ENCODE data around the gene TRPC3. TPM values are rescaled to one million over a fixed set of nuclear protein-coding genes. Genes with fewer than 3 reads are reported as not detected.

TRPC3 gene
- total and polyA plus RNA-seq, 2 donors (not counting 1 experiment from before 2014, with no cell fraction given) = 1.2 to 2.3 TPM

DNA sequence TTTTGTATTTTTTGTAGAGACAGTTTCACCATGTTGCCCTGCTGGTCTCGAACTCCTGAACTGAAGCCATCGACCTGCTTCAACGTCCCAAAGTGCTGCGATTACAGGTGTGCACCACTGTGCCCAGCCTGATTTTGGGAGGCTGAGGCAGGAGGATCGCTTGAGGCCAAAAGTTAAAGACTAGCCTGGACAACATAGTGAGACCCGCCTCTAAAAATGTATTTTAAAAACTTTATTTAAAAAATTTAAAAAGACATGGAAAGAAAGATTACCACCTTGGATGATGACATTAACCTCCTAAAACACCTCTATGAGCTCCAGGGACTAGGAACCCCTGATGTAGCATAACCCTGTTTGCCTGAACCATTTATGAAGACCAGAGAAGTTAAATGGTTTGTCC lies 75.8 kb downstream of the TRPC3 start:
- no peaks in the 10 kb centered on the region for H4K20me1 ChIP-seq (ENCODE audit: control insufficient read depth, extremely low read depth, insufficient read depth, low read length)
- no peak overlapping the region for H2AFZ ChIP-seq (ENCODE audit: low read length)
- no peak for TF ChIP-seq EZH2 (IDR thresholded peaks at IDR 0.05; ENCODE audit: low read length, missing control alignments)
- TF ChIP-seq, protein P1, sequence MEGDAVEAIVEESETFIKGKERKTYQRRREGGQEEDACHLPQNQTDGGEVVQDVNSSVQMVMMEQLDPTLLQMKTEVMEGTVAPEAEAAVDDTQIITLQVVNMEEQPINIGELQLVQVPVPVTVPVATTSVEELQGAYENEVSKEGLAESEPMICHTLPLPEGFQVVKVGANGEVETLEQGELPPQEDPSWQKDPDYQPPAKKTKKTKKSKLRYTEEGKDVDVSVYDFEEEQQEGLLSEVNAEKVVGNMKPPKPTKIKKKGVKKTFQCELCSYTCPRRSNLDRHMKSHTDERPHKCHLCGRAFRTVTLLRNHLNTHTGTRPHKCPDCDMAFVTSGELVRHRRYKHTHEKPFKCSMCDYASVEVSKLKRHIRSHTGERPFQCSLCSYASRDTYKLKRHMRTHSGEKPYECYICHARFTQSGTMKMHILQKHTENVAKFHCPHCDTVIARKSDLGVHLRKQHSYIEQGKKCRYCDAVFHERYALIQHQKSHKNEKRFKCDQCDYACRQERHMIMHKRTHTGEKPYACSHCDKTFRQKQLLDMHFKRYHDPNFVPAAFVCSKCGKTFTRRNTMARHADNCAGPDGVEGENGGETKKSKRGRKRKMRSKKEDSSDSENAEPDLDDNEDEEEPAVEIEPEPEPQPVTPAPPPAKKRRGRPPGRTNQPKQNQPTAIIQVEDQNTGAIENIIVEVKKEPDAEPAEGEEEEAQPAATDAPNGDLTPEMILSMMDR (conservative IDR thresholded peaks at IDR 0.05 in 1 of 2, IDR thresholded peaks at IDR 0.05 in 1 of 2; ENCODE audit: low read depth in 1 of 2, low read length in 2 of 2) = no peak
- H3K4me1 ChIP-seq (ENCODE audit: control insufficient read depth, extremely low read depth, insufficient read depth, low read length) = no peaks in the 10 kb centered on the region
- H3K36me3 ChIP-seq (ENCODE audit: control insufficient read depth, insufficient read depth, low read length) = no peaks in the 10 kb centered on the region
- no peaks in the 10 kb centered on the region for H3K27me3 ChIP-seq (ENCODE audit: control insufficient read depth, insufficient read depth, low read length)
- no peaks in the 10 kb centered on the region for H3K79me2 ChIP-seq (ENCODE audit: control insufficient read depth, insufficient read depth, low read length)
- no peaks in the 10 kb centered on the region for H3K9me3 ChIP-seq (ENCODE audit: control insufficient read depth, insufficient read depth, low read depth, low read length)
- H3K4me3 ChIP-seq (replicated peaks in 1 of 4; ENCODE audit: control extremely low read depth in 1 of 4, insufficient read depth in 1 of 4, low read depth in 3 of 4, low read length in 4 of 4) = no peak overlapping the region
- H3K9ac ChIP-seq (ENCODE audit: insufficient read depth, low read length) = no peak overlapping the region
- no peak for DNase-seq (ENCODE audit: low read depth in 2 of 2)
- H3K27ac ChIP-seq (ENCODE audit: insufficient read depth, low read length) = no peak overlapping the region
- H3K4me2 ChIP-seq (ENCODE audit: extremely low read depth, insufficient read depth, low read length) = no peak overlapping the region

DNA sequence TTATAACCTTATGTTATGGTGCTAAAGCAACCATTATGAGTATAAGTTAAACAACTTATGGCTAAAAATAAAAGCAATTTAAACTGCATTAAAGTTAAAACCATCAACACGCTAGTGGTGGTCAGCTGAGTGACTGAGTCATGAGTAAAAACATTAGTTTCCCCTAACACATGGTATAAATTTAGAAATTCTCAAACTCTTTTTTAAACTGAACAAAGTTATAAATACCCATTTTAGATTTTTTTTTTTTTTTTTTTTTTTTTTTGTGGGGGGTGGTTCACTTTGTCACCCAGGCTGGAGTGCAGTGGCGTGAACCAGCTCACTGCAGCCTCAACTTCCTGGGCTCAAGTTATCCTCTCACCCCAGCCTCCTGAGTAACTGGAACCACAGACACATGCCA lies 76.2 kb downstream of the TRPC3 start:
- H3K79me2 ChIP-seq (ENCODE audit: control insufficient read depth, insufficient read depth, low read length) = no peaks in the 10 kb centered on the region
- no peak overlapping the region for H3K4me2 ChIP-seq (ENCODE audit: extremely low read depth, insufficient read depth, low read length)
- H3K9ac ChIP-seq (ENCODE audit: insufficient read depth, low read length) = no peak overlapping the region
- TF ChIP-seq, protein P1 (conservative IDR thresholded peaks at IDR 0.05 in 1 of 2, IDR thresholded peaks at IDR 0.05 in 1 of 2; ENCODE audit: low read depth in 1 of 2, low read length in 2 of 2) = no peak
- TF ChIP-seq EZH2 (IDR thresholded peaks at IDR 0.05; ENCODE audit: low read length, missing control alignments) = no peak
- no peaks in the 10 kb centered on the region for H3K4me1 ChIP-seq (ENCODE audit: control insufficient read depth, extremely low read depth, insufficient read depth, low read length)
- no peaks in the 10 kb centered on the region for H4K20me1 ChIP-seq (ENCODE audit: control insufficient read depth, extremely low read depth, insufficient read depth, low read length)
- H3K4me3 ChIP-seq (replicated peaks in 1 of 4; ENCODE audit: control extremely low read depth in 1 of 4, insufficient read depth in 1 of 4, low read depth in 3 of 4, low read length in 4 of 4) = no peak overlapping the region
- no peaks in the 10 kb centered on the region for H3K9me3 ChIP-seq (ENCODE audit: control insufficient read depth, insufficient read depth, low read depth, low read length)
- H2AFZ ChIP-seq (ENCODE audit: low read length) = no peak overlapping the region
- no peak overlapping the region for H3K27ac ChIP-seq (ENCODE audit: insufficient read depth, low read length)
- no peaks in the 10 kb centered on the region for H3K27me3 ChIP-seq (ENCODE audit: control insufficient read depth, insufficient read depth, low read length)
- DNase-seq (ENCODE audit: low read depth in 2 of 2) = no peak
- H3K36me3 ChIP-seq (ENCODE audit: control insufficient read depth, insufficient read depth, low read length) = no peaks in the 10 kb centered on the region

DNA sequence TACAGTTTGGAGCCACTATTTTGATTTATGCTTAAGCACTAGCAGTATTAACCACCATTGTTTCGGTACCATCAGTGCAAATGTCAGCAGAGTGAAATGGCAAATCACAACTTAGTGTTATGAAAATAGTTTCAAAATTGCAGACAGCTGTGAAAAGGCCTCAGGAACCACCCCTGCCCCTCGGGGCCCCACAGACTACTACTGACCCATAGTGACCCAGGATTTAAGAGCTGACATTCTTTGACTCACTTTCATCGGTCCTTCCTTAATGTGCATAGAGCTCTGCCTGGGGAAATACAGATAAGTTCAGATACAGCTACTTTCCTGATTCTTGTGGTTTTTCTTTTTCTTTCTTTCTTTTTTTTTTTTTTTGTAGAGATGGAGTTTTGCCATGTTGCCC lies 78.3 kb downstream of the TRPC3 start:
- H2AFZ ChIP-seq (ENCODE audit: low read length) = peak overlapping the region; percentile 4
- DNase-seq (ENCODE audit: low read depth in 2 of 2) = no peak
- TF ChIP-seq EZH2 (IDR thresholded peaks at IDR 0.05; ENCODE audit: low read length, missing control alignments) = no peak
- TF ChIP-seq, protein P1 (conservative IDR thresholded peaks at IDR 0.05 in 1 of 2, IDR thresholded peaks at IDR 0.05 in 1 of 2; ENCODE audit: low read depth in 1 of 2, low read length in 2 of 2) = no peak

More for the DNA sequence above, 78.3 kb downstream of the TRPC3 start:
- H3K79me2 ChIP-seq (ENCODE audit: control insufficient read depth, insufficient read depth, low read length) = peaks cover 8% of the 10 kb centered on the region
- peaks cover 6% of the 10 kb centered on the region for H3K4me1 ChIP-seq (ENCODE audit: control insufficient read depth, extremely low read depth, insufficient read depth, low read length)
- H3K4me3 ChIP-seq (replicated peaks in 1 of 4; ENCODE audit: control extremely low read depth in 1 of 4, insufficient read depth in 1 of 4, low read depth in 3 of 4, low read length in 4 of 4) = no peak overlapping the region
- H3K4me2 ChIP-seq (ENCODE audit: extremely low read depth, insufficient read depth, low read length) = no peak overlapping the region
- H4K20me1 ChIP-seq (ENCODE audit: control insufficient read depth, extremely low read depth, insufficient read depth, low read length) = no peaks in the 10 kb centered on the region
- H3K9me3 ChIP-seq (ENCODE audit: control insufficient read depth, insufficient read depth, low read depth, low read length) = no peaks in the 10 kb centered on the region
- no peak overlapping the region for H3K9ac ChIP-seq (ENCODE audit: insufficient read depth, low read length)
- H3K36me3 ChIP-seq (ENCODE audit: control insufficient read depth, insufficient read depth, low read length) = no peaks in the 10 kb centered on the region
- no peak overlapping the region for H3K27ac ChIP-seq (ENCODE audit: insufficient read depth, low read length)
- H3K27me3 ChIP-seq (ENCODE audit: control insufficient read depth, insufficient read depth, low read length) = no peaks in the 10 kb centered on the region
